ENCODE data around the gene SNORC.

SNORC gene

DNA sequence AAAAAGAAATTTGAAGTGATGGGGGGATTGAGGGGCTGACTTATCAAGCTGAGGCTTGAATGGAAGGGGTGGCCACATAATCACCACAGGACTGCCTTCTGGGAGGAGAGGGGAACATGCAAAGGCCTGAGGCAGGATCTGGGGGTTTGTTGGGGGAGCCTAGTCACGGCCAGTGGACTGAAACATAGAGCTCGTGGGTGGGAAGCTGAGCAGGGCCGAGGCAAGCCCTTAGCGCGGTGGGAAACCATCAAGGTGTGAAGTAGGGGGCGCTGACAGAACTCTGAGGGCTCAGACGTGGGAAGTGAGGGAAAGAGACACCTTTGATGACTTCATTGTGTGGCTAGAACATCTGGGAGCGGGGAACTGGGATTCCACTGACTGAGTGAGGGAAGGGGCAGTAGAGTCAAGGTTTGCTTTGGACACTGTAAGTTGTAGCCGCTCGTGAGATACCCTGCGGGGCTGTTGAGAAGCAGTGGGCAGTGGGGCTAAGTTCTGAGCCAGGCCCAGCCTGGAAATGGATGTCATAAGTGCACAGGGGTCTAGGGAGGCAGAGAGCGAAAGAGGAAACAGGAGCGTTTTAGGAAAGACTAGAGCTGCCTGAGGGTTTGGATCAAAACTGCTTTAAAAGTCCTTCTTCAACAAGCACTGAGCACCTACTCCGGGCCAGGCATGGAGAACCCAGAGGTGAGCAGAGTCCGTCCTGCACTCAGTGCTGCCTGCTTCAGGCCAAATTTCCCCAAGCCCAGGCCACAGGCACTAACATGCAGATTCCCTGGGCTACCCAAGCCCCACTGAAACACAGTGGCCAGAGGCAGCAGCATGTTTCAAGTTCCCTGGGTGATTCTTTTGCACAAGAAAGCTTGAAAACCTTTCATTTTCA is 686 bp upstream of the SNORC start:
- no peak for DNase-seq (ENCODE audit: low spot score)
- TF ChIP-seq, protein P1, sequence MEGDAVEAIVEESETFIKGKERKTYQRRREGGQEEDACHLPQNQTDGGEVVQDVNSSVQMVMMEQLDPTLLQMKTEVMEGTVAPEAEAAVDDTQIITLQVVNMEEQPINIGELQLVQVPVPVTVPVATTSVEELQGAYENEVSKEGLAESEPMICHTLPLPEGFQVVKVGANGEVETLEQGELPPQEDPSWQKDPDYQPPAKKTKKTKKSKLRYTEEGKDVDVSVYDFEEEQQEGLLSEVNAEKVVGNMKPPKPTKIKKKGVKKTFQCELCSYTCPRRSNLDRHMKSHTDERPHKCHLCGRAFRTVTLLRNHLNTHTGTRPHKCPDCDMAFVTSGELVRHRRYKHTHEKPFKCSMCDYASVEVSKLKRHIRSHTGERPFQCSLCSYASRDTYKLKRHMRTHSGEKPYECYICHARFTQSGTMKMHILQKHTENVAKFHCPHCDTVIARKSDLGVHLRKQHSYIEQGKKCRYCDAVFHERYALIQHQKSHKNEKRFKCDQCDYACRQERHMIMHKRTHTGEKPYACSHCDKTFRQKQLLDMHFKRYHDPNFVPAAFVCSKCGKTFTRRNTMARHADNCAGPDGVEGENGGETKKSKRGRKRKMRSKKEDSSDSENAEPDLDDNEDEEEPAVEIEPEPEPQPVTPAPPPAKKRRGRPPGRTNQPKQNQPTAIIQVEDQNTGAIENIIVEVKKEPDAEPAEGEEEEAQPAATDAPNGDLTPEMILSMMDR (IDR thresholded peaks at IDR 0.05; ENCODE audit: extremely low read depth, missing control alignments), result no peak

DNA sequence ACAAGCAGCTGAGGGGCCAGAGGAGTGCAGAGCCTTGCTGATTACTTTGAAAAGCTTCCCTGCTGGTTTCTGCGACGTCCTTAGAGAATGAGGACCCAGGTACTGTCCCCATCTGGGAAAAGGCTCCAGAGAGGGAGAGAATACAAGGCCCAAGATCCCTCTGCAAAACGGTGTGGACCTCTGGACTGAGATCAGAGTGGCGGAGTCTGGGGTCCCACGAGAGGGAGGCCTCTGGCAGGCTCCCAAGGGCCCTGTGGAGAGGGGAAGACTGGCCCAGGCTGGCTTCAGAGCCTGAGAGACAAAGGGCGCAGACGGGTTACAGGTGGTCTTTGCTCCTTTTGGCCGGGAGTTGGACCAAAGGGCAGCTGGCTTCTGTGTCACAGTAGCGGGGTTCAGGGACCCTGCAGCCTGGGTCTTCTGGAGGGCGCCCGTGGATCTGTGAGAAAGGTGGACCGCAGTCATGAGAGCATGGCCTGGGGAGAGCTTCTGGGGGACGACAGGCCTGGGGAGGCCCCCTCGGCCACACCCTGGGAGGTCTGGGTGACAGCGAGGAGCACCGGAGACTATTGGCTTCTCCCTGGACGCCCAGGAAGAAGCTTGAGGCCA is 805 bp downstream of the SNORC start:
- DNase-seq (ENCODE audit: low spot score), result no peak
- TF ChIP-seq, protein P1 (IDR thresholded peaks at IDR 0.05; ENCODE audit: extremely low read depth, missing control alignments), result no peak

DNA sequence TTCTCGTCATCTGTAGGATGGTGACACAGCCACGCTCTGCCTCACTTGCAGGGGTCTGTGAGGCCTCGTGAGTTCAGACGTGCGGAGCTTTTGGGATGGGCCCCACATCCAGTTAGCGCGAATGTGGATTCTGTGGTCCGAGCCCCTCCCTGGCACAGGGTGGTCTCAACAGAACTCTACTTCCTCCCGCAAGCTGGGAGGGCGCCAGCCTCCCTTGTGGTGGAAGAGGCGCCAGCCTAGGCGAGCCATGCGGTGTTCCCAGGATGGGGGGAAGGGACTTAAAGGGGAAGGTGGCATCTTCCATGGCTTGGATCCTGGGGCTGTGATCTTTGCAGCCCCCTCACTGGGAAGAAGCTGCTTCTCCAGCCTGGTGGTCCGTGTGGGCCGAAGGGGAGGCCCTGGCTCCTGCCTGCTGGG is 1.4 kb downstream of the SNORC start:
- TF ChIP-seq, protein P1 (IDR thresholded peaks at IDR 0.05; ENCODE audit: extremely low read depth, missing control alignments), result no peak
- DNase-seq (ENCODE audit: low spot score), result no peak

DNA sequence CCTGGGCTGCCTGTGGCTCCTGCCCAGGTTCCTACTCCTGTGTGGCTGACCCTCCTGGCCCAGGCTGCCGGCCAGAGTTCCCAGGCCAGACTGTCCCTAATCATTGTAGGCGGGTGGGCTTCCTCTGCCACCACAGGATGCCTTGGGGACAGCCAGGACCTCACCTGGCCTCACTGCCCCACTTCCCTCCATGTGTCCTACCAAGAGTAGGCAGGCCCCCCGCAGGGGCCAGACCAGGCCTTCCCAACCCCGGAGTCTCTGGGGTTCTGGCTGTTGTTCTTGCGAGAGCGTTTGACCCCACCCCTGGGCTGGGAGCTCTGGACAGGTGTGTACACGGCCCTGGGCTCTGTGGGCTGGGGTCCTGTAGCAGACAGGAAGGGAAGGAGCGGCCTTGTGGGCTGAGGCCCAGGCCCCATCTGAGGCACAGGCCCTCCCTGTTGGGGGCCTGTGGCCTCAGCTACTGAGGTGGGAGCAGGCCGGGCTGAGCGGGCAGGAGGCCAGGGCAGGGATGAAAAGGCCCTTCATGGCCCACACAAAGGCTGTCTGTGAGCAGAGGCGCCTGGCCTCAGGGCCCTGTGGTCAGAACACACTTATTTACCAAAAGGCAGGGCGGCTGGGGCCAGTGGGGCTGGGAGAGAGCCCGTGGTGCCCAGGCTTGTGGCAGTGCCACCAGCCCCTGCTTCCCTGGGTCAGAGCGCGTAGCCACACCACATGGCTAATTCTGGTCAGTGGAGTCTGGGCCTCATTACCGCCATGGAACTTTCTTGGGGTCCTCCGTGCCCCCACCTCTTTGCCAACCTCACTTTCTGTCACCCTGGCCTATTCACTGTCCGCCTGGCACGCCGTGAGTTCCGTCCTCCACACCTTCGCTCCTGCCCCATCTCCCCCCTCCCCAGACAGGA is 2.0 kb downstream of the SNORC start:
- no peak for DNase-seq (ENCODE audit: low spot score)

DNA sequence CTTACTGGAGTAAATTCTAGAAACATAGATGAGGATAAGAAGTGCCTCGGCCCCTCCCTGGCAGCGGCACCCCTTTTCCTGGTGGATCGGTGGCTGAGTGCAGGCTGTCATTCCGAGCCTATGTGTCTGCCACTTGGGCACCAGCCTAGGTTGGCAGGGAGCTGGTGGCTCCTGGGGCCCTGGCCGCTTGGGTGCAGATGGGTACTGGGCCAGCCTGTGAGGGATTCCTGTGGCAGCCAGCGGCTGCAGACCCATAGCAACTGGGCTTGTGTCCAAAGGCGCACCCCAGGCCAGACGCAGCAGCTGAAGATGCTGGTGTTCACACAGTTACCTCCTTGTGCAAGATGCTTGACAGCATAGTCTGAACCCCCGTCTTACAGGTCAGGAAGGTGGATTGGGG is 2.8 kb downstream of the SNORC start:
- DNase-seq (ENCODE audit: low spot score), result no peak

More for the DNA sequence above, 2.0 kb downstream of the SNORC start:
- TF ChIP-seq, protein P1 (IDR thresholded peaks at IDR 0.05; ENCODE audit: extremely low read depth, missing control alignments), result no peak

DNA sequence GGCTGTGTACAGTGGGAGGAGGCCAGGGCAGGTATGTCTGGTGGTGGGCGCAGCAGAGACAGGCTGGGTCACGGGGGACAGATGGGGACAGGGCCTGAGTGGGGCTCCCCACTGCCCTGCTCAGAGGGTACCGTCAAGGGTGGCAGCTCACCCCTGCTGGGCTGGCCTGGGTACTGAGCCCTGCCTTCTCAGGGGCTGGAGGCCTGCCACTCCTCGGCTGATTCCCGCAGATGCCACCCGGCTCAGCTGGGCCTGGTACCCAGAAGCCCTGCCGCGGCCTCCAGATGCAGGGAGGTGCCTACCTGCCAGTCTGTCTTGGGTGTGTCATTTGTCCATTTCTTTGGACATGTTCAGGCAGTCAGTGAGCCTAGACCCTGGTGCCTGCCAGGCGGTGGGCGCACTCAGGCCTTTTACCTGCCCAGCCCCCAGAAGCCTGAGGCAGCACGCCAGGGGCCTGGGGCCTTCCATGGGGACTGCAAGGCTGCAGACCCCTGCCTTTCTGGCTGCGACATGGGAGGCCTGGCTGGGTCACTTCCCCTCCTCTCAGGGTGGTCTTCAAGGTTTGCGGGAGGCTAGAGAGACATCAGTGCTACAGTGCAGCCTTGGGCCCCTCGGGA is 3.3 kb downstream of the SNORC start:
- DNase-seq (ENCODE audit: low spot score), result no peak
- TF ChIP-seq, protein P1 (IDR thresholded peaks at IDR 0.05; ENCODE audit: extremely low read depth, missing control alignments), result no peak

More for the DNA sequence above, 2.8 kb downstream of the SNORC start:
- TF ChIP-seq, protein P1 (IDR thresholded peaks at IDR 0.05; ENCODE audit: extremely low read depth, missing control alignments), result no peak
